ENCODE results near the gene PTCH2.

Gene PTCH2, protein sequence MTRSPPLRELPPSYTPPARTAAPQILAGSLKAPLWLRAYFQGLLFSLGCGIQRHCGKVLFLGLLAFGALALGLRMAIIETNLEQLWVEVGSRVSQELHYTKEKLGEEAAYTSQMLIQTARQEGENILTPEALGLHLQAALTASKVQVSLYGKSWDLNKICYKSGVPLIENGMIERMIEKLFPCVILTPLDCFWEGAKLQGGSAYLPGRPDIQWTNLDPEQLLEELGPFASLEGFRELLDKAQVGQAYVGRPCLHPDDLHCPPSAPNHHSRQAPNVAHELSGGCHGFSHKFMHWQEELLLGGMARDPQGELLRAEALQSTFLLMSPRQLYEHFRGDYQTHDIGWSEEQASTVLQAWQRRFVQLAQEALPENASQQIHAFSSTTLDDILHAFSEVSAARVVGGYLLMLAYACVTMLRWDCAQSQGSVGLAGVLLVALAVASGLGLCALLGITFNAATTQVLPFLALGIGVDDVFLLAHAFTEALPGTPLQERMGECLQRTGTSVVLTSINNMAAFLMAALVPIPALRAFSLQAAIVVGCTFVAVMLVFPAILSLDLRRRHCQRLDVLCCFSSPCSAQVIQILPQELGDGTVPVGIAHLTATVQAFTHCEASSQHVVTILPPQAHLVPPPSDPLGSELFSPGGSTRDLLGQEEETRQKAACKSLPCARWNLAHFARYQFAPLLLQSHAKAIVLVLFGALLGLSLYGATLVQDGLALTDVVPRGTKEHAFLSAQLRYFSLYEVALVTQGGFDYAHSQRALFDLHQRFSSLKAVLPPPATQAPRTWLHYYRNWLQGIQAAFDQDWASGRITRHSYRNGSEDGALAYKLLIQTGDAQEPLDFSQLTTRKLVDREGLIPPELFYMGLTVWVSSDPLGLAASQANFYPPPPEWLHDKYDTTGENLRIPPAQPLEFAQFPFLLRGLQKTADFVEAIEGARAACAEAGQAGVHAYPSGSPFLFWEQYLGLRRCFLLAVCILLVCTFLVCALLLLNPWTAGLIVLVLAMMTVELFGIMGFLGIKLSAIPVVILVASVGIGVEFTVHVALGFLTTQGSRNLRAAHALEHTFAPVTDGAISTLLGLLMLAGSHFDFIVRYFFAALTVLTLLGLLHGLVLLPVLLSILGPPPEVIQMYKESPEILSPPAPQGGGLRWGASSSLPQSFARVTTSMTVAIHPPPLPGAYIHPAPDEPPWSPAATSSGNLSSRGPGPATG

DNA sequence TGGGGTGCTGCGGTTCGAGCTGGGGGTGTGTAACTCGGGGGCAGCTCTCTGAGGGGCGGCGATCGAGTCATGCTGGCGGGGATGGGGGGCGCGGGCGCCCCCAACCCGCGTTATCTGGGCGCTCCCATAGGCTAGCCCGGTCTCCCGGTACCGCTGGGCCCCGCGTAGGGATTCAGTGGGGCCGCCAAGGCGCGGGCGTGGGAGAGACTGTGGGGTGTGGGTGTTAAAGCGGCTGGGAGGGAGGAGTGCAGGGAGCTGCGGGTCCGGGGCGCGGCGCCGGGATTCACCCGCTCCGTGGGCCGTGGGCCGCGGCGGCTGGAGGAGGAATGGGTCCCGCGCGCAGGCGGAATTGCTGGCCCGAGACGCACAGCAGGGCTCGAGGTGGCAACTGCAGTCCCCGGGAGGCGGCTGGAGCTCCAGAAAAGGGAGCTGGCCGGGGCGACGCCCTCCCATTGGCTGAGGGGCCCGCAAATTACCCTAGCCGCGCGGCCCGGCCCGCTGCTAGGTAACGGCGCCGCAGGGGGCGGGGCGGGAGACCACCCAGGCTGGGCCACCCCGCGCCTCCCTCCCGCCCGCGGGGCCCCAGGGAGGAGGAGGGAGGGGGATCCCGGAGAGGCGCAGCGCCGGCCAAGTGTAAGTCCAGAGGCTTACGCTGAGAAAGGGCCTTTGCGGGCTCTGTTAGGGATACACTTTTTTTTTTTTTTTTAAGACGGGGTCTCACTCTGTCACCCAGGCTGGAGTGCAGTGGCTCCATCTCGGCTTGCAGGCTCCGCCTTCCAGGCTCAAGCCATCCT lies at the start of gene PTCH2:
TSS of gene PTCH2 (minus strand) at position 392 of the 794 bp plus-strand sequence. CDS start at position 71, 321 bp downstream.
- no peak for DNase-seq (ENCODE audit: low spot score)

DNA sequence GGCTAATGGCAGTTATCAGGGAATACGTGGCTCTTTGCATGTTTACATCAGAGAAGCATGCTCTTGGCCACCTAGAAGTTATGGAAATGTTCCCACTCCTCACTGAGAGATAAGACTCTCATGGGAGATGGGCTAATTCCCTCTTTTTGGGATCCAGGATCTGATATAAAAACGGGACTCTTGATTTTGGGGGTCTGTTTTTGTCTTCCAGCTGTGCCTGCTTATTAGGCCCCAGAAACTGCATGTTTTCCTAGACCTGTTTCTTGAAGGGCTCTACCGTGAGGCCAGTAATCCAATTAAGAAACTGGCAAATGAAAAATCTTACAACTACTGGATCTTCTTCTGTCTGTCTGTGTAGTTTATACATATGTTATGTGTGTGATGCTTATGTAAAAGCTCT lies 47.0 kb upstream of the PTCH2 start:
- no peak for DNase-seq (ENCODE audit: low spot score)

DNA sequence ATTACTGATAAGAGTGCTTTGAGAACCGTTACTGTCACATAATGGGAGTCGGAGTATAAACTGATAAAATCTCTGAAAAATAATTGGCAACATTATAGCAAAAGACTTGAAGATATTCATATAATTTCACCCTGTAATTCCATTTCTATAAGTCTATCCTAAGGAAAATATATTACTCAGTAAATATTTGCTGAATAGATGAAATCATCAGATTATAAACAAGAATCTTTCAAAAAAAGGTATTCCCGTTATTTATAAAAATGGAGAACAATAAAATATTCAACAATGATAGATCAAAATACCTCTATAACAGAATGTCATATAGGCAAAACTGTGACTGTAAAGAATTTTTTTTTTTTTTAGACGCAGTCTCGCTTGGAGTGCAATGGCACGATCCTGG lies 42.4 kb upstream of the PTCH2 start:
- no peak for DNase-seq (ENCODE audit: low spot score)

DNA sequence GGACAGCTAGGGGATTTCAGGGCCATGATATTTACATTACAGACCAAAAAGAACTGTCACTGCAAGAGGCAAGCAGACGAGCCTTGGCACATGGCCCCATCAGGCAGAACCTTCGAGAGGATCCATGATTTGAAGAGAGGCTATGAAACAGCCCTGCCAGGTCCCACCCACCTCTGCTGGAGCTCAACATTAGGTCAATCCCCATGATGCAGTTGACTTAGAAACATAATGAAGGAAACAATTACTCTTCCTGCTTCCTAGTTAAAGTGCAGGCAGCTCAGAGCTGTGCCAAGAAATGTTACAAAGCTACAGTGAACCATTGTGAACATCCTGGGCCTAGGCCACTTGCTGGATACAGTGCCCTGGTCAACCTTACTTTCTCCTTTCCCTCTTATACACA lies 41.7 kb upstream of the PTCH2 start:
- no peak for DNase-seq (ENCODE audit: low spot score)

DNA sequence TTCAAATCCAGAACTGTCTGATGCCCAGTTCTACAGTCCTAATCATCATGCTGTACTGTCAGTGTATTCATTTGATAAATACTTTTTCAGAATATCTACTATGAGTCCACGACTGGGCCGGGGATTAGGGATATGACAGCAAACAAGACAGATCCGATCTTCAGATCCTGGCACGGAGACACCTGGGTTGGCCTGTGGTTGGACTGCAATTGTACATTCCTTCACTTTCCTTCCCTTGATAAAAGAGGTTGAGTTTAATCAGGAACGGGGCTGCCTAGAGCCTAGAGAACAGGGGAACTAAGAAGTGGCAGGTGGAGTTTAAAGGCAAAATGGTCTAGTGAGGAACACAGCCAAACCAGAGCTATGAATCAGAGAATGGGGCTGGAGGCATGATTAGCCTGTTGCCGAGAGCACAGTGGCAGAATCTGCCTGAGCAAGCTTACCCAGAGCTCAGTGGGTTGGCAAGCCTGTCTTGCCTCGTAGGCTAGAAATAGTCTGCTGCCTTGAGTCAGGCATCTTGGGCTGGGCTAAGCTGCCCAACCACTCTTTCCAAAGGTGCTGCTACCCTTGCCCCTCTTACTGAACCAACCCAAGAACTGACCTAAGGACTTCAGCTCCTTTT lies 38.1 kb upstream of the PTCH2 start:
- no peak for DNase-seq (ENCODE audit: low spot score)

DNA sequence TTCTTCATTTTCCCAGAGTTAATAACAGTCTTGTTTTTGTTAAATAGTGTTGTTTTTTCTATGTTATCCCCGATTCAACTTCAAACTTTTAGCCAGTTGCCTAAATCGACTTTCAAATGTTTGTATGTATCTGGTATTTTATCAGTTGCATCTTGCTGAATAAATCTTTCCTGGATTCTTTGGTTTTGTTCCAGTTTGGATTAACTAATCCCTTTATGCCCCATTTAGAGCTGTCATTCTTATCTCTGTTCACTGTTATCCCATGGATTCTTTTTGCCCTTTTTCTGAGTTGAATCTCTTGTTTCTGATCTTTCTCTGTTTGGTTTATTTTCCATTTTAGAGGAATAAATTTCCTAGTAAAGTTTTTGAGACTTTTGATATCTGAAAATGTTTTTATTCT lies 31.1 kb upstream of the PTCH2 start:
- DNase-seq (ENCODE audit: low spot score), result no peak

DNA sequence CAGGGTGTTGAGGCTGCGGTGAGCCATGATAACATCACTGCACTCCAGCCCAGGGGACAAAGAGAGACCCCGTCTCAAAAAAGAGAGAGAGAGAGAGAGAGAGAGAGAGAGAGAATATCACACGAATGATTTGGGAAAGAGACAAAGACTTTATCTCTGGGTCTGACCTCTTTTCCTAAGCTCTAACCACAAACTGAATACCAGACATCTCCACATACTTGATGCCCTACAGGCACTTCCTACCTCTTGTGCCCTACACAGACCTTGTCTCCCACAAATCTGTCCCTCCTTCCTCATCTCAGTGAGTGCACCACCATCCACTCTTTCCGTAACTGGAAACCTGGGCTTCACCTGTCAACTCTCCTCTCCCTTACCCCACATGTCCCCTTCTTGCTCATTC lies 27.0 kb upstream of the PTCH2 start:
- DNase-seq (ENCODE audit: low spot score), result no peak

DNA sequence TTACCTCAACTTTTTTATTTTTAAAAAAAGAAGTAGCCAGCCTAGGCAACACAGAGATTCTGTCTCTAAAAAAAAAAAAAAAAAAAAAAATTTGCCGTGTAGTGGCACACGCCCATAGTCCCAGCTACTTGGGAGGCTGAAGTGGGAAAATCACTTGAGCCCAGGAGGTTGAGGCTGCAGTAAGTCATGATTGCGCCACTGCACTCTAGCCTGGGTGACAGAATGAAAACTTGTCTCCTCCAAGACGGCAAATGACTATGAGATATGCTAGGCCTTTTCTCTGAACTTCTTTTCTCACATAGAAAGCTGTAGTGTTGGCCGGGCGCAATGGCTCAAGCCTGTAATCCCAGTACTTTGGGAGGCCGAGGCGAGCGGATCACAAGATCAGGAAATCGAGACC lies 24.7 kb upstream of the PTCH2 start:
- no peak for DNase-seq (ENCODE audit: low spot score)

DNA sequence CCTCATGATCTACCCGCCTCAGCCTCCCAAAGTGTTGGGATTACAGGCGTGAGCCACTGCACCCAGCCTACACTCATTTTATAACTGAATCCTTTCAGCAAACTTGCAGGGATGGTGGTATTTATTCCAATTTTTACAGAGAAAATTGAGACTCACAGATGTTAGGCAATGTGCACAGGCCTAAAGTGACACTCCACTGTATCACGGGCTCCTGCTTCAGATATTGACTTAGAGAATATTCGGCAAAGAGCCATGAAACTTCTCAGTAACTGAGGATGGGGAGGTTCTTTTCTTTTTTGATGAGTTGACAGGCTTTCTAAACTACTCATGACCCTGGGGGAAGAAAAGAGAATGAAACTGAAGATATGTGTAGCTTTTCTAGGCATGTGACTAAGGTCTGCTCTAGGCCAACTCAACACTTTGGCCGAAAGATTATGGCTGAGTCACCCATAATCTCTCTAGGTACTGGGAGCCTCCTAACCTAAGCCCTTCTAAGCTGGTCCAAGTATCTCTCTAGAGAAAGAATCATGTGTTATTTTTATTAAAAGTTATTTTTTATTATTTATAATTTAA lies 19.9 kb upstream of the PTCH2 start:
- no peak for DNase-seq (ENCODE audit: low spot score)

DNA sequence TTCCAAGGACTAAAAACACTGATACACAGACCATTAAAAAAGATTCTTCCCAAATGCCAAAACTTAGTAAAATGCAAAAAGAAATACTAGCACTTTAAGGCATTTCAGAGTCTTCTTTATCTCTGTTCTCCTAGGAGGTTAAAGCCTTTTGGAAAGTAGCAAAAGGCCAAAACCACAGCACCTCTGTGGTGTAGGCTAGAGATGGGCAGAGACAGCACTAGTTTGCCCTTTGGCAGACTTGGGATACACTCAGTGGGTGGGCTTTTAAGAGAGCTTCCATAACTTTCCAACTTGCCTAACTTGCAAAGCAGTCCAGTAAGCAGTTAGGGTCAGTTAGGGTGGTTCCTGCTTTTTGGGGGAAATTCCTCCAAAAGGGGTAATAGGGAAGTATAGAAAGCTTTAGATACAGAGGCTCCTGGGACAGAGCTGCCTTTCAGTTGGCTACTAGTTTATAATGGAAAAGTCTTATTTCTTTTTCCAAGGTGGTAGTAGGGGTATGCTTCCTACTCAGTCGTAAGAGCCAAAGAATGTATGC lies 17.9 kb upstream of the PTCH2 start:
- DNase-seq (ENCODE audit: low spot score), result no peak

DNA sequence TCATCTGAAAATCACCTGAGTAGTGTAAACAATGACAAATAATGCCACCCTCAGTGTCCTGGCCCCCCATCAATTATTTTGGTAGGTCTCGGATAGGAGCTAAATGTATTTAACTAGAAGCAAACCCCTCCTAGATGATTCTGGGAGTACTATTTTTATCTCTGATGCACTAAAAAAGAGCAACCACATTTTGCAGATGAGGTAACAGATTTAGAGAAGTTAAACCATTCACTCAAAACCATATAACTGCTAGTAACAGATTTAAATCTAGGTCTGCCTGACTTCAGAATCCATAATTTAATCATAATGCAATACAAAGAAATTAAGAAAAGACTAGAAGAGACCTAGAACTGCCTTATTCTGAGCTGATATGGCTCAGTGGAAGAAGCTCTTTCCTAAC lies 17.3 kb upstream of the PTCH2 start:
- DNase-seq (ENCODE audit: low spot score), result no peak

DNA sequence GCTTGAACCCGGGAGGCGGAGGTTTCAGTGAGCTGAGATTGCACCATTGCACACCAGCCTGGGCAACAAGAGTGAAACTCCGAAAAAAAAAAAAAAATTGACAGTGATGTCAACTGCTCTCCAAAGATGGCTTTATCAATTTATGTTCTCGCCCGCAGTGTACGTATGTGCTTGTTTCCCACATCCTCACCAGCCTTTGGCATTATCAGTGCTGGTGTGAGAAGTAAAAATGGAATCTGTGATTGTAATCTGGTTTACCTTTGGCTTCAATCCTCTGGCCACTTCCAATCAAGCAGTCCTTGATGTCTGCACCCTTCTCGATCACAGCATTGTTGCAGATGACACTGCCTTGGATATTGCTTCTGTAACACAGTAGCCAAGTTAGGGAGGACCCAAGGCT lies 14.4 kb upstream of the PTCH2 start:
- no peak for DNase-seq (ENCODE audit: low spot score)

DNA sequence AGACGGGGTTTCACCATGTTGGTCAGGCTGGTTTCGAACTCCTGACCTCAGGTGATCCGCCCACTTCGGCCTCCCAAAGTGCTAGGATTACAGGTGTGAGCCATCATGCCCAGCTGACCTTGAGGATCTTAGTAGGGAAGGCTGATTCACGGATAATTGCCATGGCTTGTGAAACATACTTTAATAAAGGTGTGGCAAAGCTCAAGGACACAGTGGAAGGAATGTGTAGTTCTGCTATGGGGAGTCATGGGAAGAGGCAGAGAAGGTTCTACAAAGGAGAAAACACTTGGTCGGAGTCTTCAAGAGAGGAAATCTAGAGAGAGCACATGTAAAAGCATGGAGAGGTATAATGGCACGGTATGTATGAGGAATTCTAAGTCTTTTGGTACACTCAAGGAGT lies 12.7 kb upstream of the PTCH2 start:
- DNase-seq (ENCODE audit: low spot score), result no peak

DNA sequence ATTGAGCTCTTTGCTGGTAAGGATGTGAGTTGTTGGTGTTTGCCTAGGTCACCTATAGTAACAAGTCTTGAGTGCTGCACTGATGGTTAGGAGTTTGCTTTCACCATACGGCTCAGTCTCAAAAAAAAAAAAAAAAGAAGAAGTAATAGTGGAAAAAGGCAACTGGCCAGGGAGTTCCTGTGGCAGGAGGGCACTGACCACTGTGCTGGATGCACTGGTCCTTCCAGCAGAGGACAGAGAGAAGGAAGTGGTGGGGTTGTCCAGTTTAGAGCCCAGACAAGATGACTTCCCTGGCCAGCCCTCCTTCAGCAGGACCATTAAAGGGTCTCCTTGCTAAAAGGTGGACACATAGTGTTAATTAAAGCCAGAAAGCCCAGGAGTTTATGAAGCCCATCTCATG lies 11.9 kb upstream of the PTCH2 start:
- DNase-seq (ENCODE audit: low spot score), result no peak

DNA sequence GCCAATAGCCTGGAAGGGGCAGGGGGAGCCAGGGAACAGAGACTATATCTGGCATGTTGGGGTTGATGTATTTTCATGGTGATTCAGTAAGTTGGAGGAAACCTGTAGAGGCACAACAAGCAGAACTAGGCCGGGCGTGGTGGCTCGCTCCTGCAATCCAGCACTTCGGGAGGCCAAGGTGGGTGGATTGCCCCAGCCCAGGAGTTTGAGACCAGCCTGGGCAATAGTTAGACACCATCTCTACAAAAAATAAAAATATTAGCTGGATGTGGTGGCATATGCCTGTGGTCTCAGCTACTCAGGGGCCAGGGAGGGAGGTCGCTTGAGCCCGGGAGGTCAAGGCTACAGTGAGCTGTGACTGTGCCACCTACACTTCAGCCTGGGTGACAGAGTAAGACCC lies 10.1 kb upstream of the PTCH2 start:
- no peak for DNase-seq (ENCODE audit: low spot score)

DNA sequence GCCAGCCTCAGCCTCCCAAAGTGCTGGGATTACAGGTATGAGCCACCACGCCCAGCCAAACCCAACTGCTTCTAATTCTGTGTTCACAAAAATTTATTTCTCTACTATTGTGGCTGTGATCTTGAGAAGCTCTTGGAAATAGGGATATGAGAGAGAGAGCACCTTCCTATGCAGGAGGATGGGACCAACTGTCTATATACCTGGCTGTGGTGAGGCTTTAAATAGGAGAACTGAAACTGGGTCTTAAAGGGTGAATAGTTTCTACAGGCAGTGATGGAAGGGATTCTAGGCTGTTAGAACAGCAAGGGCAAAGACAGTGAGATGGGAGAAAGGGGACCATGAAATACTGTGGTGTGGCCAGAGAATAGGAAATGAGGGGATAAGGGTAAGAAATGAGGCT lies 8.3 kb upstream of the PTCH2 start:
- no peak for DNase-seq (ENCODE audit: low spot score)

DNA sequence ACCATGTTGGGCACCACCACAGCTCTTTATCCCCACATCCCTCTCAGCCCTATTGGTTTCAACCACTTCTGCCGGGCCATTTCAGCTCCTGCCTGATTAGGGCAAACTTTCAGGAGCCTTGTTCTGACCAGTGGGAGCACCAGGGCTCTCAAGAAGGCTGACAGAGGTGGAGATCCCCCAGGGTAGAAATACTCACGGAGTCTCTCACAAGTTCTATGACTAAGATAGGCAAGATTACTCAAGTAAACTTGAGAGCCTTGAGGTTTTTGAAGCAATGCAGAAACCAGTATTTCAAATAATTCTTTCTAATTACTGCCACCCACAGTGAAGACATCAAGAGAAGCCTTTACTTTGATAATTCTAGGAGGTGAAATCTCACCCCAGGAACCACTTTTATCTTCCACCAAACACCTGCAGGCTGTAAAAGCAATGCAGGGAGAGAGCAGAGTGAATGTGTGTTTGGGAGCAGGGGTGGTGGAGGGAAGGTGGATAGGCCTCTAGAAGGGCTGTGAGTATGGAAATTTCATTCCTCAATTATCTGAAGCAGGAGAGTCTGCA lies 6.6 kb upstream of the PTCH2 start:
- DNase-seq (ENCODE audit: low spot score), result no peak

DNA sequence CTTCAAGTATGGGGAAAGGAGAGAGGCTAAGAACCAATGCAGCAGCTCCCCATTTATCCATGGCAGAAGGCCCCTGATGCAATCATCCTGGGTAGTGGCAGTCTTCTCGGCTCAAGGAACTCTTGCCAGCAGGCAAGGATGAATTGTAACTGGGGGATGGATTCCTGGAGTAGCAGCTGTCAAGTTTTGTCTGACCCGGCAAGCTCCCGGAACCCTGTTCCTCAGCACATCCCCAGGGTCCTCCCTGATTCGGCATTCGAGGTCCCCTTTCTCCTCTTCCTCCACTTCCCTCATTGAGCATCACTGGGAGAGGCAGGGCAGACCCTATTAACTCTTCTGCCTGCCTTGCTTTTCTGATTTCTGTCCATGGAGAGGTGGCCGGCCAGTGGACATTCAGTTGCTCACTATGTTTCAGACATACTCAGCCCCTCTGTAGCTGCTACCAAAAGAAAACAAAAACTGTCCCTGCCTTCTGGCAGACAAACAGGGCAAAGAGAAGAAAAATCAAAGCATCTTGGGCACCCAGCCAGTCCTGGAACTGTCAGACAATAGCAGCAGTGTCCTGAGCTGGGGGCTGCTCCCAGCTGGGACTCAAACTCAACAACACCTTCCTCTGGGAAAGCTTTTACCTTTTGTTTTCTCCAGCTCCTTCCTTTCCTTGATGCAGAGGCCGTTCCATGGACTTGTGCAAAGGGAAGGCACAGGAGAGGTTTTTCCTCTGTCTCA lies 5.6 kb upstream of the PTCH2 start:
- DNase-seq (ENCODE audit: low spot score), result no peak

DNA sequence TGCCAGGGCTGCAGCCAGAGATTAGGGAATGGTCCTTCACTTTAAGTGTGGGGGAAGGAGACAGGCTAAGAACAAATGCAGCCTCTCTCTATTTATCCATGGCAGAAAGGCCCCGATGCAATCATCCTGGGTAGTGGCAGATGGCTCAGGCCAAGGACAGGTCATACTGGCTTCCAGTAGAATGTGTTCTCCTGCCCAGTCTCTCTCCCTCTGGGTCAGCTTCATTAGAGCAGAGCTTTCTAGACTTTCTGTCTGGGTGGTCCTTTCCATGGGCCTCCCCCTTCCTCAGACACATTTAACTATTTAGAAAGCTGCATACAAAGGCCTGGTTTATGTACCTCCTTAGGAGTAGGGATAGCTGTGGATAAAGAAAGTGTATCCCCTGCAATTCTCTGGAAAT lies 4.8 kb upstream of the PTCH2 start:
- DNase-seq (ENCODE audit: low spot score), result no peak

DNA sequence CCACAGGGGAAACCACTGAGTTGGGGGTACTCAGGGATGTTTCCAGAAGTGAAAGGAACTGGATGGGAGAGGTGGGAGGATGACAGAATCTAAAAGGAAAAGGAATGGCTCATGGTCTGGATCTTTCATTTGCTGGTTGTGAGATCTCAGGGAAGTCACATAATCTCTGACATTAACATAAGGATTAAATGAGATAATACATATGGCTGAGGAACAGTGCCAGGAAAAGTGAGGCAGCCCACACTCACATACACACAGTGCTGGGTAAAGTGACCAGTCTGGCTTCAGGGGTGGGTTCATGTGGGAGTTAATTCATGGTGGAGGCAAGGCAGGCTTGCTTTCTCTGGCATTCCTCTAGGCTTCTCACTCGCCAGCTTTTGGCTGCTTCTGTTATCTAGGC lies 3.9 kb upstream of the PTCH2 start:
- no peak for DNase-seq (ENCODE audit: low spot score)

Measured in NAMALWA (cell line).